Neural progenitor cell (in vitro differentiated cells): ENCODE measurements around the gene HEY2.

Source experiments
- EZH2 ChIP-seq: fragments of 200-600 bp; sonication (generic); IDR thresholded peaks from 2 replicates; pipeline ENCODE4 v1.6.1; 2017; ENCODE audit warnings: antibody characterized with exemption, mild to moderate bottlenecking, moderate library complexity
- EZH2phosphoT487 ChIP-seq: fragments of 200-600 bp; sonication (generic); IDR thresholded peaks from 2 replicates; pipeline ENCODE4 v1.6.1; 2017; ENCODE audit warnings: antibody characterized with exemption
- TF ChIP-seq, protein P1 (sequence below): fragments of 200-600 bp; sonication (generic); IDR thresholded peaks from 2 replicates; pipeline ENCODE4 v1.5.1; 2017; ENCODE audit warnings: antibody characterized with exemption, mild to moderate bottlenecking

DNA sequence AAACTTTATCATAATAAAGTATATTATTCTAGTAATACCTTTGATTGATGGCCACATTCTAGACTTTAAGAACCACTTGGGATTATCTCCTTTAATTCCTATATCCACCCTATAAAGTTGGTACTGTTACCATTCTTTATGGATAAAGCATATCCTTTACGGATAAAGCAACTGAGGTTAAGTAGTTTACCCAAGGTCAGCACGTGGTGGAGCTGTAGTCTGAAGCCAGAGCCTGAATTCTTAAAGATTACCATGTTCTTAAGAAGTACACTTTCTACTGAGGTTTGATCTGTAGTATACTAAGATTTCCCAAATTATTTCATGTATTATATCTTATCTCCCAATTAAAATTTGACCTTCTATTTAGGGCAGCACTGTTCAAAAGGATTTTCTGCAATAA, 38.4 kb downstream of the HEY2 start:
- no peak for TF ChIP-seq EZH2phosphoT487
- no peak for TF ChIP-seq EZH2
- TF ChIP-seq, protein P1, sequence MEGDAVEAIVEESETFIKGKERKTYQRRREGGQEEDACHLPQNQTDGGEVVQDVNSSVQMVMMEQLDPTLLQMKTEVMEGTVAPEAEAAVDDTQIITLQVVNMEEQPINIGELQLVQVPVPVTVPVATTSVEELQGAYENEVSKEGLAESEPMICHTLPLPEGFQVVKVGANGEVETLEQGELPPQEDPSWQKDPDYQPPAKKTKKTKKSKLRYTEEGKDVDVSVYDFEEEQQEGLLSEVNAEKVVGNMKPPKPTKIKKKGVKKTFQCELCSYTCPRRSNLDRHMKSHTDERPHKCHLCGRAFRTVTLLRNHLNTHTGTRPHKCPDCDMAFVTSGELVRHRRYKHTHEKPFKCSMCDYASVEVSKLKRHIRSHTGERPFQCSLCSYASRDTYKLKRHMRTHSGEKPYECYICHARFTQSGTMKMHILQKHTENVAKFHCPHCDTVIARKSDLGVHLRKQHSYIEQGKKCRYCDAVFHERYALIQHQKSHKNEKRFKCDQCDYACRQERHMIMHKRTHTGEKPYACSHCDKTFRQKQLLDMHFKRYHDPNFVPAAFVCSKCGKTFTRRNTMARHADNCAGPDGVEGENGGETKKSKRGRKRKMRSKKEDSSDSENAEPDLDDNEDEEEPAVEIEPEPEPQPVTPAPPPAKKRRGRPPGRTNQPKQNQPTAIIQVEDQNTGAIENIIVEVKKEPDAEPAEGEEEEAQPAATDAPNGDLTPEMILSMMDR: peak; percentile 10
